ENCODE measurements around the gene ADAP2.
"Not testable (repeated sequence)": the region's sequence is repeated elsewhere in the genome, so short reads cannot be mapped to it uniquely, and the experiment has no call there.

Gene ADAP2

DNA sequence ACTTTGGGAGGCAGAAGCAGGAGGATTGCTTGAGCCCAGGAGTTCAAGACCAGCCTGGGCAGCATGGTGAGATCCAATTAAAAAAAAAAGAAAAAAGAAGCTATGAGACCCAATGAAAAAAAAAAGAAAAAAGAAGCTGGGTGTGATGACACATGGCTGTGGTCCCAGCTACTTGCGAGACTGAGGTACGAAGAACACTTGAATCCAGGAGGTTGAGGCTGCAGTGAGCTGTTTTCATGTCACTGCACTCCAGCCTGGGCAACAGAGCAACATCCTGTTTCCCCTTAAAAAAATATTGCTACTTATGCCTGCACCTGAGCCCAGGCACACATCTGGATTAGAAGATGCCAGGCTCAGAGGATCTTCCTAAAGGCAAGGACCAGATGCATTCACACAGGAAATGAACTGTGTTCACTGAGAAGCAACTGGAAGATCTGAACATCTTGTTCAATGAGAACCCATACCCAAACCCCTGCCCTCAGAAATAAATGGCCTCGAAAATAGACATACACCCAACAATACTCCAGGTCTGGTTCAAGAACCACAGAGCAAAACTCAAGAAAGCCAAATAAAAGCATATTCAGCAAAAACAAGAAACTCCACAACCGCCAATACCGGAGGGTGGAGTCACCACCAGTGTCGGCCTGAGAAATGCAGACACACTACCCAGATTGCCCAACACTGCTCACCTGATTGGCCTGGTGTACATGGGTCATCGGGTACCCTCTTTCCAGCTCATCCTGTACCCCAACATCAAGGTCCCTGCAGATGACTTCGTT, 53.5 kb downstream of the ADAP2 start:
- no peak for DNase-seq (ENCODE audit: low read depth)
- H3K4me3 ChIP-seq (ENCODE audit: low read length): no peak overlapping the region
- TF ChIP-seq, protein P1, sequence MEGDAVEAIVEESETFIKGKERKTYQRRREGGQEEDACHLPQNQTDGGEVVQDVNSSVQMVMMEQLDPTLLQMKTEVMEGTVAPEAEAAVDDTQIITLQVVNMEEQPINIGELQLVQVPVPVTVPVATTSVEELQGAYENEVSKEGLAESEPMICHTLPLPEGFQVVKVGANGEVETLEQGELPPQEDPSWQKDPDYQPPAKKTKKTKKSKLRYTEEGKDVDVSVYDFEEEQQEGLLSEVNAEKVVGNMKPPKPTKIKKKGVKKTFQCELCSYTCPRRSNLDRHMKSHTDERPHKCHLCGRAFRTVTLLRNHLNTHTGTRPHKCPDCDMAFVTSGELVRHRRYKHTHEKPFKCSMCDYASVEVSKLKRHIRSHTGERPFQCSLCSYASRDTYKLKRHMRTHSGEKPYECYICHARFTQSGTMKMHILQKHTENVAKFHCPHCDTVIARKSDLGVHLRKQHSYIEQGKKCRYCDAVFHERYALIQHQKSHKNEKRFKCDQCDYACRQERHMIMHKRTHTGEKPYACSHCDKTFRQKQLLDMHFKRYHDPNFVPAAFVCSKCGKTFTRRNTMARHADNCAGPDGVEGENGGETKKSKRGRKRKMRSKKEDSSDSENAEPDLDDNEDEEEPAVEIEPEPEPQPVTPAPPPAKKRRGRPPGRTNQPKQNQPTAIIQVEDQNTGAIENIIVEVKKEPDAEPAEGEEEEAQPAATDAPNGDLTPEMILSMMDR (conservative IDR thresholded peaks at IDR 0.05; ENCODE audit: low read length): no peak

DNA sequence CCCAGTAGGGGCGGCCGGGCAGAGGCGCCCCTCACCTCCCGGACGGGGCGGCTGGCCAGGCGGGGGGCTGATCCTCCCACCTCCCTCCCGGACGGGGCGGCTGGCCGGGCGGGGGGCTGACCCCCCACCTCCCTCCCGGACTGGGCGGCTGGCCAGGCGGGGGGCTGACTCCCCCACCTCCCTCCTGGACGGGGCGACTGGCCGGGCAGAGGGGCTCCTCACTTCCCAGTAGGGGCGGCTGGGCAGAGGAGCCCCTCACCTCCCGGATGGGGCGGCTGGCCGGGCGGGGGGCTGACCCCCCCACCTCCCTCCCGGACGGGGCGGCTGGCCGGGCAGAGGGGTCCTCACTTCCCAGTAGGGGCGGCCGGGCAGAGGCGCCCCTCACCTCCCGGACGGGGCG, 58.2 kb downstream of the ADAP2 start:
- not testable (repeated sequence) for DNase-seq (ENCODE audit: low read depth); H3K4me3 ChIP-seq (ENCODE audit: low read length)

DNA sequence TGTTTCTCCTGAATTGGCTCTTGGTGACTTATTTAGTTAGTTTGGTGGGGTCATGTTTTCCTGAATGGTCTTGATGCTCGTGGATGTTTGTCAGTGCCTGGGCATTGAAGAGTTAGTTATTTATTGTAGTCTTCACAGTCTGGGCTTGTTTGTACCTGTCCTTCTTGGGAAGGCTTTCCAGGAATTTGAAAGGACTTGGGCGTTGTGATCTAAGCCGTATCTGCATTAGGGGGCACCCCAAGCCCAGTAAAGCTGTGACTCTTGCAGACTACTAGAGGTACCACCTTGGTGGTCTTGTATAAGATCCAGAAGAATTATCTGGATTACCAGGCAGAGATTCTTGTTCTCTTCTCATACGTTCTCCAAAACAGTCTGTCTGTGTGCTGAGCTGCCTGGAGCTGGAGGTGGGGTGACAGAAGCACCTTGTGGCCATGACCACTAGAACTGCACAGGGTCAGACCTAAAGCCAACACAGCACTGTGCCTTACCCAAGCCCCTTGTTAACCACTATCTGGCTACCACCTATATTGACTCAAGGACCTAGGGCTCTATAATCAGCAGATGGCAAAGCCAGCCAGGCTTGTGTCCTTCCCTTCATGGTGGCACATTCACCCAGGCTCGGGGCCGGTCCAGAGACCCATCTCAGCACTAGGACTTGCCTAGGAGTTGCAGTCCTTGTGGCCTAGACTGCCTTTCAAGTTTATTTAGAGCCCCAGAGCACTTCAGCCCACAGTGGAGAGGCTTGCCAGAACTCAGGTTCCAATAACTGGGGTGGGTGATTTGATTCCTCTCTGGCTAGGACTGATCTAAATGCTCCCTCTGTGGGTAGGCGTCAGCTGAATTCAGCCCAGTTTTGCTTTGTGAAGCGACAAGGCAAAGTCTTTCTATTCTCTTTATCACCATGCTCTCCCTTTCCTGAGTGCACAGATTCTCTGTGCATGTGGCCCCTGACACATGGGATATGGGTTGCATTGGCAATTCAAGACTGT, 60.1 kb downstream of the ADAP2 start:
- TF ChIP-seq, protein P1 (conservative IDR thresholded peaks at IDR 0.05; ENCODE audit: low read length): no peak
- no peak for DNase-seq (ENCODE audit: low read depth)
- H3K4me3 ChIP-seq (ENCODE audit: low read length): no peak overlapping the region

GRCh38 chr17:30982855-30983254, 61.1 kb downstream of the ADAP2 start:
- DNase-seq (ENCODE audit: low read depth): no peak
- TF ChIP-seq, protein P1 (conservative IDR thresholded peaks at IDR 0.05; ENCODE audit: low read length): no peak

DNA sequence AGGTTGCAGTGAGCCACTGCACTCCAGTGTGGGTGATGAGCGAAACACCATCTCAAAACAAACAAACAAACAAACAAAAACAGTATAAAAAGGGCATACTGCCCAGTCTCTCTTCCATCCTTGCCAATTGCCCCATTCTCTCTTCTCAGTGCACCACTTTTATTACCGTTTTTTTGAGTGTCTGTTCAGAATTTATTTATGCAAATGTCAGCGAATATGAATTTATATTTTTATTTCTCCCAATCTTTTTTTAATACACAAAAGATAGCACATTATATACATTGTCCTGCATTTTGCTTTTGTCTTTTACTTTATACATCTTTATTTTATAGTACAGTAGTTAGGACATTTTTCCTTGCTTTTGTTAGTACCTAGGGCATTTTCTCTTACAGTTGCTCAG, 68.7 kb downstream of the ADAP2 start:
- TF ChIP-seq, protein P1 (conservative IDR thresholded peaks at IDR 0.05; ENCODE audit: low read length): no peak
- DNase-seq (ENCODE audit: low read depth): no peak
- no peak overlapping the region for H3K4me3 ChIP-seq (ENCODE audit: low read length)

More at GRCh38 chr17:30982855-30983254, 61.1 kb downstream of the ADAP2 start:
- no peak overlapping the region for H3K4me3 ChIP-seq (ENCODE audit: low read length)

- DNase-seq (ENCODE audit: low read depth): no peak
- H3K4me3 ChIP-seq (ENCODE audit: low read length): no peak overlapping the region
- TF ChIP-seq, protein P1 (conservative IDR thresholded peaks at IDR 0.05; ENCODE audit: low read length): no peak
Measured at GRCh38 chr17:30992551-30992950, 70.8 kb downstream of the ADAP2 start.

GRCh38 chr17:30995347-30995746, 73.6 kb downstream of the ADAP2 start:
- TF ChIP-seq, protein P1 (conservative IDR thresholded peaks at IDR 0.05; ENCODE audit: low read length): no peak
- no peak for DNase-seq (ENCODE audit: low read depth)

More at GRCh38 chr17:30995347-30995746, 73.6 kb downstream of the ADAP2 start:
- no peak overlapping the region for H3K4me3 ChIP-seq (ENCODE audit: low read length)
